Right renal pelvis (tissue), 4 donors: Measurements from ENCODE around the gene KL. TPM values are rescaled to one million over a fixed set of nuclear protein-coding genes. Genes with fewer than 3 reads are reported as not detected.

Experiments
- DNase-seq, 4 donors: peaks; one replicate each; pipeline ENCODE4 v3.0.0-alpha.2; 2013; ENCODE audit warnings: low read depth in 4 of 4, low spot score in 3 of 4, missing footprints in 1 of 4
- polyA plus RNA-seq, 4 donors: library from polyadenylated mRNA; unstranded; fragments of 120-200 nt; gene quantifications; one replicate each; pipeline ENCODE4 v1.2.1, GENCODE V29; 2013; ENCODE audit not compliant: insufficient read length in 4 of 4

Gene KL
- polyA plus RNA-seq, 4 donors: 42.5 to 73.6 (median 50.1) TPM

DNA sequence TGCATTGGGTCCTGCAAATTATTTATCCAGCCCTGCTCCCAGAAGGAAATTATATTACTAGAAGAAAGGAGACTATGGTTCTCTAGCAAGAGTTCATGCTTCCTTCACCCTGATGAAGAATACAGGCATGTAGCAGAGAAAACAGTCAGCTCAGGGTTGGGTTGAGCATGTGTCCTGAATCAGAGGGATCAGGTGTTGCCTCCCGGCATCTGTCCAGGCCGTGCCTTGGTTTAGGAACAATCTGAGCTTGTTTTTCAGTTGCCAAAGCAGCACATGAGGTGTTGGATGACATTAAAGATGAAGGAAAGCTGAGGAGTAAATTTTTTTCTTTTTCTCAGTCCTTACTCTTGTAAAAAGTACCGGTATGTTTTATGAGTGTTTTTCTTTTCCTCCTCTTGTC lies 62.0 kb downstream of the KL start:
- DNase-seq: no peak

DNA sequence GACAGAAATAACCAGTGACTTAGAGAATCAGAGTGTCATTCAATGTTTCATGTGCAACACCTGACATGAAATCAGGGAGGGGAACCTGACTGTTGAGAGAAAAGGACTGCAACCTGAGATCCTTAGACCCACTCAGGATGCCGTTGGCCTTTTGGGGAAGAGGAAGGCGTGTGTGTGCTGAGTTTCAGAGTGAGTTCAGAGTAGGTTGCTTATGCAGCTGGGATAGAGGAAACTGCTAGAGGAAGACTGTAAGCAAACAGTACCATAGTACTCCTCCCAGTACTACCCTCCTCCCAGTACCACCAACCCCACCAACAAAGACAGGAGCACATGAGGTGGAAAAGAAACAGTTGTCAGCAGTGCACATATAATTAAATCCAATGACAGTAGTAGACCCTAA lies 63.7 kb downstream of the KL start:
- no peak for DNase-seq

DNA sequence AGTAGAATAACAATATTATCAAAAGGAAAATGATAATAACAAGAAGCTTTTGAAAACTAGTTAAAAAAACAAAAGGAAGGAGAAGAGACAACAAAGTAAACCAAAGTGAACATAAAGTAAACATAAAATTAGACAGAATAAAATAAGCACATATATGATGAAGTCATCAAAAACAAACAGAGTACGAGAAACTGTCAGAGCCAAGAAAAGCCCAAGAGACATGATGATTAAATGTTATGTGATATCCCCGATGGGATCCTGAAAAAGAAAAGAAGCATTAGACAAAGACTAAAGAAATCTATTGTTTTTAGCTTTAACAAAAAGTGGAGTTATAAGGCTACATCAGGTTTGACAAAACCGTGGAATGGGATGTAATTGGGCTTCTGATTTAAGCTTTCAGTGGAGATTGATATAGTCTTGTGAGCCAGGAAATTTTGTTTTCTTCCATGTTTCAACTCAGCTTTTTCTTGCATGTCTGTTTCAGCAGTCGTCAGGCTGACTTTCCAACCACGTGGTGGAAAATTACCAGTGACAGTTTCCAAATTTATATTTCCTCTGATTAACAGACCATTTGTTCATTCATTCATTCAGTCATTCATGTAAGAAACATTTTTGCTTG lies 64.9 kb downstream of the KL start:
- DNase-seq: no peak

DNA sequence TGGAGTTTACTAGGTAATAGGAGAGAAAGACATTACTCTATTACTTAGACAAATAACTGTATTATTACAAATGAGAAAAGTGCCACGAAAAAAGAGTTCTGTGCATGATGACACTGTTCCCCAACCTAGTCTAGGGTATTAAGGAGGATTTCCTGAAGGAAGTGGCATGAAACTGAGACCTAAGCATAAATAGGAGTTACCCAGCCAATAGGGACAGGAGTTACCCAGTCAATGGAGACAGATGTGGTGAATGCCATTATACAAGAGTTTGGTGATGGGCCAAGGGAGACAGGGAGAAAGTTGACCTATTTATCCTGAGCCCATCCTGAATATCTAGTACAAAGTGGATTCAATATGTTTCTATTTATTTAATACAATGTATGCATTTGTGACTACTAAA lies 65.4 kb downstream of the KL start:
- no peak for DNase-seq

DNA sequence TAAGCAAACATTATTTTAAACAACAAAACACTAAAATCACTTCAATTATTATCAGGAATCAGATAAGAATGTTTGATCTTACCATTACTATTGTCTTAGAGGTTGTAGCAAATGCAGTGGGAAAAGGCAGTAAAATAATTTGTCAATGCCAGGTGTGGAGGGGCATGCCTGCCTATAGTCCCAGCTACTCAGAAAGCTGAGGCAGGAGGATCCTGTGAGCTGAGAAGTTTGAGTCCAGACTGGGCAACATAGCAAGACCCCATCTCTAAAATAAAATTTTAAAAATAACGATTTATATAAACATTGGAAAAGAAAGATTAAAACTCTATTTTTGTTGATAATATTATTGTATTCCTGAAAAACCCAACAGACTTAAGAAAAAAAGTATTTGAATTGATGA lies 66.8 kb downstream of the KL start:
- DNase-seq: no peak

DNA sequence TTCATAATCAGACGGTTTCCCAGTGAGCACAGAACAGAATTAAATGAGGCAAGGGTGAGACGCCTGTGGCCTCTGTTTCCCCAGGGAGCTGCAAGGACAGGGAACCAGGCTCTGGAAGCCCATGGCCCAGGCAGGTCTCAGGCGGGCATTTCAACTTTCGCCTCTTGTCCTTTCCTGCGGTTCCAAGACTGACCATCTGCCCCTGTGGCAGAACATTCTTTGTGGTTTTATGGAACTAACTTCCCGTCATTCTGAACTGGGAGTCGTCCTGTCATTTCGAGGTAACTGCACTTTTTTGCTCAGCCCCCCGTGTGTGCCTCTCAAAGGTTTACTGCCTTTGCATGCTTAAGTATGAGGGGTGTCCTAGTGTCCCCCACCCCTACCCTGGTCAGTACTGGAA lies 70.9 kb downstream of the KL start:
- no peak for DNase-seq

DNA sequence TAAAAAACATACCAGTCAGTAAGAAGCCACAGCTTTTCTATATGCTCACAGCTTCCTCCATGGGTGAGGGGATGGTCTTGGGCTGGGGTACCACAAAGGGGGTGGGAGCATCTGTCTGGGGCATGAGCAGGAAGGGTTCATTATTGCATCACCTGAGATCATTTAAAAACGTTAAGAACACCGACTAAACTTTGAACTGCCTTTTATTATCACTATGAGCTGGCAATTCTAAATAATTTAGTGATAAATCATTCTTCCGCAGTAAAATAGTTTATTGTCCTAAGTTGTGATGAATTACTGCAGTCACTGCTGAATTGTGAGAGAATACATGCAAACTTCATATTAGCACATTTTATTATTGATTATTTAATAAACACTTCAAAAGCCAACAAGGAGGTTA lies 71.6 kb downstream of the KL start:
- DNase-seq: no peak

DNA sequence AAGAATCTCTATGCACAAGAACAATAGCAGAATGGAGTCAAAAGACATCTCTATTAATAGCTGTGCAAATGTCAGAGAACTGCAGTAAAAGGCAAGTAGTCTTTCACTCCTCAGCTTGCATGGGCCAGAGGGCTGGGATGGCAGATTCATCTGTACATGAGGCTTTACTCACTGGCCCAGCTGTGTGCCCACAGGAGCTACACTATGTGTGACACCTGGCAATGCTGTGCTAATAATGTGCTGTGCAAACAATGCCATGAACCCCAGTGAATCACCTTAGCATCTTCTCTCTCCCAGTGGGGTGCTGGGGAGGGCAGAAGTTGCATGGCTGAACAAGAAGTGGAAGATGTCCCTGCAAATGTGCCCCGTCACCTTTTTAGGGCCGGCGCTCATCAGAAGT lies 73.1 kb downstream of the KL start:
- DNase-seq: no peak

DNA sequence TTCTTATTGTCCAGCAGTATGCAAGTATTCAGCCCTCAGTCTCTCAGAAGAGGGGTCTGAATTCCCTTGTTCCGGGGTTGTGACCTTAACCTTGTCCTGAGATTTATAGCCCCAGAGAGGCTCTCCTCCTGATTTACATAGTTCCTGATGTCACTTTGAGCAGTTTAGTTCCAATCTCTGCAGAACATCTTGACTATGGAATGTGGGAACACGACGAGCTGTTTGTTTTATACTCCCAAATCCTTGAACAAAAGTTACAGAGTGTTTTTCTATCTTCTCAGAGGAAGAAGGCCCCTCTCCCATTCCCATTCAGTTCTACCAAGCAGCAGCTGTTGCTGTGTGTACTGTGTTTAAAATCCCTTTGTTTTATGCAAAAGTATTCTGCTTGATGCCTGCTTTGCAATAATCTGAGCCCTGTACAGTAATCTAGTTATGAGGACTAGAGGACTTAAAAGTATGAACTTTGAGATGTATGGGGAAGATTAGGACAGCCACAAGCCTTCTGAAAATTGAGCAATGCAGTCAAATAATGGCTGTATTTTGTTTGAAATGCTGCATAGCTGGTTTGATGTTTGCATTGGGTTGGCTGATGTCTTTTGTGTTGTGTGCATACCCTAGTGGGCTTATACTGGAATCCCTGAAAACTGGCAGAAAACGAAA lies 74.7 kb downstream of the KL start:
- no peak for DNase-seq

DNA sequence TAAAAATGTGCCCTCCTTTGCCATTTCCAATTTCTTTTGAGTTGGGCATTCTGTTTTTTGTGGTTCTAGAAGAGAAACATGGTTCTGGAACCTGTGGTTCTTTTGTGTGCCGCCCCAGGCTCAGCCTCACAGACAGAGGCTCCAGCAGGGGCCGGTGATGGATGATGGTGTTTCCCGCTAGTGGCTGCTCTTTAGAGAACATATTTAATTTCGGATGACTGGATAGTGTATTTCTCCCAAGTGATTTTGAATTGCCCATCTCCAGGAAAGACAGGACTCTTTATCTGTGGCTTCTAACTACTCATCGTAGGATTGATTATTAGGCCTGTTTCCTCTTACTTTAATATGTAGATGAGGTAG lies 75.2 kb downstream of the KL start:
- DNase-seq: no peak

DNA sequence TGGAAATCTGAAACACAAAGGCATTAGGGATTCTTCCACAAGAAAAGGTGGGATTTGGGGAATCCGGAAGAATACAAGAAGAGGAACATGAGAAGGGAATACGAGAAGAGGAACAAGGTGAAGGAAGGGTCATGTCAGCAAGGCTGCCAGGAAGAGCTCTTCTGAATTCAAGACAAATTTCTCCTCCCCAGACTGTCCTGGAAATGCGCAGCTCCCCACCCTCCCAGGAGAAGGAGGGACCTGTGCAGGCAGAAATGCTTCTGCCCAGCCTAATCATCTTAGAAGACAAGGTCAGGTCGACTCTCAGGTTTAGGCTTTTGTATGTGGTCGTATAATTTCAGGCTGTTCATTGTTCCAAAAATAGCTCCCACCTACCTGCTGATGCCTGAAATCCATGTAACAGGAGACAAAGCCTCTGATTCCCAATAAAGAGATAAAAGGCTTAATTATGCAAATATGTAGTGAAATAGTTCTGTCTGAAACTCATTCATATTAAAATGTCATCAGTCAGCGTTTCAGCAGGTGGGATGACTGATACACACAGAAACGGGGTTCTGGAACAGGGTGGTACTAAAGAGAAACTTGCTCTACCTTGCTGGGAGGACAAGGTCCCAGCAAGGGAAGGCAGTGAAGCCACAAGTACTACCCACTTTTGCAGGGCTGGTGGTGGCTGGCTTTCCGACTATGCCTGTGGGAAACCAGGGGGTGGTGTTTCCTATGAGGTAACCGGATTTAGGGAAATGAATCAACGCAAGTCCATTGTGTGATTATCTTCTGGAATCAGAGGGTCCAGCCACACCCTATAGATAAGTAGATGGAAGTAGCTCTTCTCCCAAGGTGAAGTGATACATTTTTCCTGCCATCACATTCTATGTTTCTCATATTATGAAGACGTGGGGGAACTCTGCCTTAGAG lies 76.1 kb downstream of the KL start:
- DNase-seq: no peak

DNA sequence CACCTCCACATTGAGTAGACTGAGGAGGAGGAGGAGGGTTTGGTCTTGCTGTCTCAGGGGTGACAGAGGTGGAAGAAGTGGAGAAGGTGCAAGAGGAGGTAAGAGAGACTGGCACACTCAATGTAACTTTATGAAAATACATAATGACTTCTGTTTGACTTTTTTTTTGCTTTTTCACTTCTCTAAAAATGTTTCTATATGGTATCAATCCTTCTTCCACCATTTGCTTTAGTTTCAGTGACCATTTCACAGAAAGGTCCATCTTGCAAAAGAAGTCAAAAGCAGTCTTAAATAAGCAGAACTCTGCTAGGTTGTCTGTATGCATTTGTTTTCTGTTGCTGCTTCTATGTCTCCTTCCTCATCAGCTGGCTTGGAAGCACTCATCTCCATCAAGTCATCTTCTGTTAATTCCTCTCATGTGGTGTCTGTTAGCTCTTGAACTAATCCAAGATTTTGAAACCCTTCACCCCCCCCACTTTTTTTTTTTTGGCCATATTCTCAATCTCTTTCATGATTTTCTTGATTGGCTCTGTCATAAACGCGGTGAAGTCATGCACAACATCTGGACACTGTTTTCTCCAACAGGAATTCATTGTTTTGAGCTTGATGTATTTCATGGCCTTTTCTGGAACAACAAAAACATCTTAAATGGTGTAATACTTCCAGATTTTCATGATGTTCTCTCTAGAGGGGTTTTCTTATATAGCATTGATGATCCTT lies 80.8 kb downstream of the KL start:
- DNase-seq: no peak

DNA sequence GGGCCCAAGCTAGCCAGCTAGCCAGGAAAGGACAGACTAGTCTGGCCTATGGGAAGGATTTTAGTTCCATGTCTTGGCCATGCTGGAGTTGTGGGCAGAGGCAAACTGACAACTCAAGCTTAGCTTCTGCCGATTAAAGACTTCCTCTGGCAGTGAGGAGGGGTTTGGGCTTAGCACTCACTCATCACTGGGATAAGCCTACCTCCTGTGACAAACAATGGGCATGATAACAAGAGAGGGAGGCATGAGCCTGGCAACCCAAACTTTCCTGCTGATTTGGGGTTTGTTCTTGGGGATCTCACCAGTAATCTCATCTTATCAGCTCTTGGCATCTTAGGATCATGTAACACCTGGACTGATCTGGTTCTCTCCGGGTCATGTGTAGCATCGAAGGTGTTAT lies 83.6 kb downstream of the KL start:
- no peak for DNase-seq

DNA sequence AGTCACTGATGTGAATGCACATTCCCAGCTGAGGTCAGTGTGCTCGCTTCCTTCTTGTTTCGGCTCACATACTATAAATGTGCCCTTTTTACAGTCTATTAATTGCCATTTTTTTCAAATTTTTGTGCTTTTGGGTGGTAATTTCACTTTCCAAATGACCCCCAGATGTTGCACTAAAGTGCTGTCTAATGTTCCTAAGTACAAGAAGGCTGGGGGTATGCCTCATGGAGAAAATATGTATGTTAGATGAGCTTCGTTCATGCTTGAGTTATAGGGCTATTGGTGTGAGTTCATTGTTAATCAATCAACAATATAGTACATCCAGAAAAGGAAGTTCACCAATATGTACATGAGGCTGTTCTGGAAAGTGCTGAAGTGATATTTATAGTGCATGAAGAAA lies 84.7 kb downstream of the KL start:
- DNase-seq: no peak

DNA sequence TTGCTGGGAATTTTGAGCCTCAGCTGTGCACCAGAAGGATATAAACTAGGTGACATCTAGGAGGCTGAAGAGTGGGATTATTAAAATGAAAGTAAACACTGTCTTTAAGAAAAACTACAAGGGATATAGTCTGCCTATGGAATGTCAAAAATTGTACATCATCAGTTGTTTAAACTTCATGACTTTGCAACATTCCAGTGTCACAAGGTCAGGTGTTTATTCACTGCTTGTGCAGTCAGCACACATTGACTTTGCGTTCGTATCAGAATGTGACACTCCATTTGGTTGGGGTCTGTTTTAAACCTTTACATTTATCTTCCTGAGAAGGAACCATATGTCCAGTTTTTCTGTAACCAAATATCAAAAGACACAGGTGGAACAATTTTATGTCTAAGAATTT lies 85.6 kb downstream of the KL start:
- DNase-seq: no peak

DNA sequence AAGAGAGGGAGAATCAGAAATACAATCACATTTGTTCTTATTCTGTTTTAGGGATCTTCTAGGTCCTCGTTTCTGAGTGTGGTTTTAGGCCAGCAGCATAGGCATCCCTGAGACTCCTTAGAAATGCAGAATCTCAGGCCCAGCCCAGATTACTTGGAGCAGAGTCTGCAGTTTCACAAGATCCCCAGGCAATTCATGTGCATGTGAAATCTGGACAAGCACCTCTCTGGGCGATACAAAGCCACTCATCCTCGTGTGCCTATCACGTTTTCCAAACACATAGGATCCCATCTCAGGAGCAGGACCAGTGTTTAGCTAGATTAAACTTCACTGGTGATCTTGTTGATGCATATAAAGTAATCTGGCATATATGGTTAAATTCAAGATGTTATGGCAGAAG lies 87.2 kb downstream of the KL start:
- DNase-seq: no peak

DNA sequence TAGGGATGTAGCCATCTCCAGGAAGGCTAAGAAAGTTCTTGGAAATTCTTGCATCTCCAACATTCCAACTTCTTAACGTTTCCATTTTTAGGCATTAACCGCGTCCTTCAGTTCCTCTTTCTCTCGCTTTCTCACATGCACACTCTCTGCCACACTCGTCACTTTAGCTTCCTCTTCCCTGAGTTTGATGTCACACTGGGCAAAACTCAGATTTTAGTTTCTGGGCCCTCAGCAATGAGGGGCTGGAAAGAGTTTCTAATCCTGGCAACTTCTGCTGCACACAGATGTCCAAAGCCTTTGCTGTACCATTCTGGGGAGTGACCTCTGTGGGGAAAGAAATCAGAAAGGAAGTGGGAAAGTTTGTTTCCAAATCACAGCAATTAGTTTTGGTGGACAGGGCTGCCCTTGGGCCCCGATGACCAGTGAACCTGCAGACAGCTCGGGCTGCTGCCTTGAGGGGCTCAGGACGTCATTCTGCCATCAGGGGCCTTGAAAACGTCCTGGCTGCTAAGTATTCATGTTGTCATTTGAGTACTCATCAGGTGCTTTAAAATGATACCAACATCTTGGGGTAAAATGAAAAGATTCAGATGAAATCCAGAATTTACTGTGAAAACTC lies 89.3 kb downstream of the KL start:
- DNase-seq: no peak

DNA sequence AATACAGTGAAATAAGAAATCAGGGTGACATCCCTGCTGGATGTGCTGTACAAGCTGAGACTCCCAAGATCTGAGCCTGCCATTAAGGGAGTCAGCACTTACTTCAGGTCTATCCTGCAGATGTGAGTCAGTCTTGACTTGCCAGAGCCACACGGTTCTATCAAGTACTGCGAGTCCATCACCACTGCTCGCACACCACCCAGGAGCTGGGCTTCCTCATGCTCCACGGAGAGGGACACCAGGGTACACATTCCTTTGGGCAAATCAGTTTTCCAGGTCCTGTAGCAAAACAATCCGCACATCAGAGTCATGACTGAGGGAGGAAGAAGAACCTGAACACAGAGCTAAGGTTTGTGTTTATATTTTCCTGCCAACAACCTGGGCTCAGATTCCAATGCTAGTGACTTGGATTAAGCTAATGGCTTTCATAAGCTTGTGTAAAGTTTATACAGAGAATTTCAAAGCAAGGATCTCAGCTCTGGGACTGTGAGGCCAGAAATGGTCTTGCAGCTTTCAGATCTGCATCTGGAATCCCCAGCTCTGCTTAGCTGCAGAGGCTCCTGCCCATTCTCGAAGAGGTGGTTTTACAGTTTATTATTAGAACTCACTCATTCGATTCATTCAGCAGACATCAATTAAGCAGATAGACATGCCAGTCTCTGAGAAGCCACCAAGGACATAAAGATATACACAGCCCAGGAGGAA lies 90.6 kb downstream of the KL start:
- no peak for DNase-seq

DNA sequence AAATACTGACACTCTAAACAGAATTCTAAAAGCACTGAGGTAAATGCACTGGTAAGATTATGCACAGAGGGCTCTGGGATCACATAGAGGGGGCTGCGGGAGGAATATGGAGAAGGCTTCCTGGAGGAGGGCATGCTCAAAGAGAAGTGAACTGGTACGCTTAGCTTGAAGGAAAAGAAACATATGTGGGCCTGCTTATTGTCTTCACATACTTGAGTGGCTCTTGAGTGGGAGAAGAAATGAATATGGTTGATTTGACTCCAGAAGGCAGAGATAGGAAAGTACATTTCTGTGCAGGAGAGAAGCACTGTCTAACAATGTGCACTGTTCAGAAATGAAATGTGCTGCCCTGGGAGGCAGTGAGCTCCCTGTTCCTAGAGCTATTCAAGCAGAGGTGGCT lies 91.1 kb downstream of the KL start:
- DNase-seq: no peak

DNA sequence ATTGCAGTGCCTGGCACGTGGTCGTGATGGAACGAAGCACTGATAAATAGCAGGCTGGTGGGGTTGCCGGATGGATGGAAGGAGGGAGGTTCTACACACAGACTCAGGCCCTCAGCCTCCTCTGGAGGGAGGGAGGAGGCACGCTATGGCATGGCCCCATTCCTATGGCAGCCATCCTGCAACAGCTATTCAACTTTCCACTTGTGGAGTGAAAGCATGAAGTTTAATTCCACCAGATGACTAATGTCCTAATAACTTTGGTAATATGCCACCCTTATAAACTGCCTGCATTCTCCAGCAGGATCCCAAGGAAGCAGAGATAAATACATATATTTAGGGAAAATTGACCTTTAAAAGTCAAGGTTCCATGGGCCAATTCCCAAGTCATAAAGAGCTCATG lies 92.4 kb downstream of the KL start:
- no peak for DNase-seq
